H9 (cell line): ENCODE measurements around the gene DPP8. TPM values are rescaled to one million over a fixed set of nuclear protein-coding genes. Genes with fewer than 3 reads are reported as not detected.

ENCODE experiments used
- DNase-seq: peaks from one replicate; pipeline ENCODE4 v3.0.0-alpha.2; 2017
- H2AFZ ChIP-seq: one replicate; pipeline ENCODE4 v1.6.1; 2013; ENCODE audit warnings: mild to moderate bottlenecking, low read length, control low read depth, moderate library complexity
- H2AK5ac ChIP-seq: 2 replicates; pipeline ENCODE4 v1.6.1; 2013; ENCODE audit warnings: low read length, control low read depth, mixed read lengths; ENCODE audit not compliant: insufficient read length
- H2BK120ac ChIP-seq: one replicate; pipeline ENCODE4 v1.6.1; 2013; ENCODE audit warnings: low read depth, mild to moderate bottlenecking, low read length, control low read depth, inconsistent platforms; ENCODE audit not compliant: poor library complexity, severe bottlenecking
- H2BK12ac ChIP-seq: 2 replicates; pipeline ENCODE4 v1.6.1; 2013; ENCODE audit warnings: low read length, control low read depth, mixed read lengths, low read depth; ENCODE audit not compliant: insufficient read length
- H2BK15ac ChIP-seq: 2 replicates; pipeline ENCODE4 v1.6.1; 2013; ENCODE audit warnings: low read depth, low read length, control low read depth
- H2BK20ac ChIP-seq: one replicate; pipeline ENCODE4 v1.6.1; 2013; ENCODE audit warnings: low read depth, mild to moderate bottlenecking, low read length, control low read depth, inconsistent platforms; ENCODE audit not compliant: poor library complexity, severe bottlenecking
- H2BK5ac ChIP-seq: 2 replicates; pipeline ENCODE4 v1.6.1; 2013; ENCODE audit warnings: low read length, control low read depth, mixed read lengths; ENCODE audit not compliant: insufficient read length
- H3K14ac ChIP-seq: 2 replicates; pipeline ENCODE4 v1.6.1; 2013; ENCODE audit warnings: low read length, control low read depth; ENCODE audit not compliant: insufficient read depth
- H3K18ac ChIP-seq: 2 replicates; pipeline ENCODE4 v1.6.1; 2013; ENCODE audit warnings: low read depth, mild to moderate bottlenecking, mixed read lengths, low read length, control low read depth; ENCODE audit not compliant: insufficient read length
- H3K23ac ChIP-seq: 2 replicates; pipeline ENCODE4 v1.6.1; 2013; ENCODE audit warnings: low read length, control low read depth, mixed read lengths, low read depth; ENCODE audit not compliant: insufficient read length
- H3K23me2 ChIP-seq: 2 replicates; pipeline ENCODE4 v1.6.1; 2013; ENCODE audit warnings: low read depth, mild to moderate bottlenecking, mixed read lengths, low read length, control low read depth; ENCODE audit not compliant: insufficient read length, poor library complexity, severe bottlenecking
- H3K27ac ChIP-seq: 2 replicates; pipeline ENCODE4 v1.5.1; 2013; ENCODE audit warnings: low read length, control low read depth, mixed read lengths, low read depth; ENCODE audit not compliant: insufficient read length
- H3K27me3 ChIP-seq: 2 replicates; pipeline ENCODE4 v1.6.1; 2013; ENCODE audit warnings: low read length, control low read depth, inconsistent platforms; ENCODE audit not compliant: insufficient read depth
- H3K4ac ChIP-seq: 2 replicates; pipeline ENCODE4 v1.6.1; 2013; ENCODE audit warnings: low read depth, mild to moderate bottlenecking, control low read depth, inconsistent platforms, low read length, moderate library complexity
- H3K4me1 ChIP-seq: 2 replicates; pipeline ENCODE4 v1.6.1; 2013; ENCODE audit warnings: low read length, control low read depth, inconsistent platforms; ENCODE audit not compliant: insufficient read depth
- H3K4me2 ChIP-seq: 2 replicates; pipeline ENCODE4 v1.6.1; 2013; ENCODE audit warnings: low read length, control low read depth, mixed read lengths; ENCODE audit not compliant: insufficient read length, insufficient read depth
- H3K56ac ChIP-seq: 2 replicates; pipeline ENCODE4 v1.6.1; 2013; ENCODE audit warnings: low read depth, mild to moderate bottlenecking, mixed read lengths, low read length, control low read depth; ENCODE audit not compliant: insufficient read length
- H3K79me1 ChIP-seq: 2 replicates; pipeline ENCODE4 v1.6.1; 2013; ENCODE audit warnings: low read depth, mild to moderate bottlenecking, moderate library complexity, low read length, control low read depth, inconsistent platforms; ENCODE audit not compliant: insufficient read depth, poor library complexity, severe bottlenecking
- H3K79me2 ChIP-seq: 2 replicates; pipeline ENCODE4 v1.6.1; 2013; ENCODE audit warnings: low read length, control low read depth, inconsistent platforms; ENCODE audit not compliant: insufficient read depth
- H3K9ac ChIP-seq: 2 replicates; pipeline ENCODE4 v1.6.1; 2013; ENCODE audit warnings: low read length, control low read depth, mixed read lengths; ENCODE audit not compliant: insufficient read length; ENCODE audit errors: extremely low read depth
- H3K9me3 ChIP-seq: one replicate; pipeline ENCODE4 v1.6.1; 2013; ENCODE audit warnings: low read depth, low read length, inconsistent platforms; ENCODE audit not compliant: control insufficient read depth
- H3T11ph ChIP-seq: one replicate; pipeline ENCODE4 v1.6.1; 2013; ENCODE audit warnings: mild to moderate bottlenecking, low read length, control low read depth, inconsistent platforms
- H4K20me1 ChIP-seq: one replicate; pipeline ENCODE4 v1.6.1; 2013; ENCODE audit not compliant: control insufficient read depth, insufficient read length, insufficient read depth
- H4K5ac ChIP-seq: 2 replicates; pipeline ENCODE4 v1.6.1; 2013; ENCODE audit warnings: low read depth, mild to moderate bottlenecking, mixed read lengths, low read length, control low read depth; ENCODE audit not compliant: insufficient read length
- H4K8ac ChIP-seq: replicated peaks from 2 replicates; pipeline ENCODE4 v1.6.1; 2013; ENCODE audit warnings: low read length, control low read depth, mixed read lengths, low read depth; ENCODE audit not compliant: insufficient read length
- H4K91ac ChIP-seq: 2 replicates; pipeline ENCODE4 v1.6.1; 2013; ENCODE audit warnings: low read depth, mild to moderate bottlenecking, moderate library complexity, mixed read lengths, low read length, control low read depth; ENCODE audit not compliant: insufficient read length
- H3K27ac Mint-ChIP-seq, 3 experiments: 2 replicates in 2 of 3; 3 replicates in 1 of 3; pipeline ENCODE4 v1.8.0; 2020 to 2021; ENCODE audit warnings: mixed read lengths in 3 of 3, mild to moderate bottlenecking in 1 of 3, moderate library complexity in 1 of 3
- H3K27me3 Mint-ChIP-seq: 2 replicates; pipeline ENCODE4 v1.8.0; 2021; ENCODE audit warnings: low read depth, mild to moderate bottlenecking, moderate library complexity, mixed read lengths
- H3K36me3 Mint-ChIP-seq, 3 experiments: 2 replicates in 2 of 3; 3 replicates in 1 of 3; pipeline ENCODE4 v1.8.0; 2020 to 2021; ENCODE audit warnings: low read depth in 3 of 3, mixed read lengths in 3 of 3; ENCODE audit not compliant: insufficient read depth in 1 of 3
- H3K4me1 Mint-ChIP-seq, 2 experiments: 2 replicates each; pipeline ENCODE4 v1.8.0; 2020; ENCODE audit warnings: mixed read lengths in 2 of 2
- H3K4me3 Mint-ChIP-seq, 2 experiments: 2 replicates in 1 of 2; 3 replicates in 1 of 2; pipeline ENCODE4 v1.8.0; 2020 to 2021; ENCODE audit warnings: mild to moderate bottlenecking in 2 of 2, mixed read lengths in 2 of 2, moderate library complexity in 1 of 2
- H3K9me3 Mint-ChIP-seq, 2 experiments: 2 replicates in 1 of 2; 3 replicates in 1 of 2; pipeline ENCODE4 v1.8.0; 2020; ENCODE audit warnings: mild to moderate bottlenecking in 2 of 2, mixed read lengths in 2 of 2, moderate library complexity in 1 of 2
- CTCF ChIP-seq: fragments of 200-600 bp; sonication (generic); conservative IDR thresholded peaks from 3 replicates; pipeline ENCODE4 v1.8.0; 2021; ENCODE audit warnings: antibody characterized with exemption, mild to moderate bottlenecking
- WGBS: extraction: QIAGEN DNeasy Blood & Tissue Kit; methylation state at CpG from one replicate; pipeline ENCODE4 v1.1.7; 2013; ENCODE audit warnings: missing lambda C conversion rate, low lambda C conversion rate, mixed read lengths; ENCODE audit not compliant: insufficient read length; ENCODE audit errors: extremely low coverage; 5-methylcytosine and 5-hydroxymethylcytosine counted together
- total RNA-seq: library from RNA; stranded (reverse); gene quantifications from 2 replicates; pipeline ENCODE4 v1.2.1, GENCODE V29; 2021

DPP8 gene
- total RNA-seq, 1 experiment from 2014 or later, result 26.6 TPM

GRCh38 chr15:65528461-65529060 lies 11.1 kb upstream of the DPP8 start:
- no peak overlapping the region for H2BK5ac ChIP-seq
- H2BK120ac ChIP-seq, result no peak overlapping the region
- Mint-ChIP-seq H3K4me1 (peaks cover 29 to 36% of the 10 kb centered on the region in 2 experiments), H3K36me3 (peaks cover 0 to 5% (median 3%) of the 10 kb centered on the region in 3 experiments; a peak in 2 of 7 replicates), H3K27me3 (peaks cover 2% of the 10 kb centered on the region), H3K27ac (0 out of 7 replicates have a peak overlapping the region, but pooled peaks of 1 of the 3 experiments have one; percentile 22), H3K9me3 (no peaks in the 10 kb centered on the region), H3K4me3 (no peak overlapping the region; a peak in 1 of 5 replicates)
- H3K23ac ChIP-seq, result no peak overlapping the region
- H3K14ac ChIP-seq, result no peak overlapping the region
- no peaks in the 10 kb centered on the region for H3K79me1 ChIP-seq
- no peak overlapping the region for H3K27ac ChIP-seq
- no peaks in the 10 kb centered on the region for H3K9me3 ChIP-seq
- no peak overlapping the region for H3K56ac ChIP-seq
- WGBS, result no CpG with 5 or more reads among the region's 20 CpGs
- no peak overlapping the region for H3K4ac ChIP-seq
- H4K8ac ChIP-seq, result no peak overlapping the region
- H3T11ph ChIP-seq, result no peak overlapping the region
- H2BK20ac ChIP-seq, result no peak overlapping the region
- H3K9ac ChIP-seq, result no peak overlapping the region
- H2BK12ac ChIP-seq, result no peak overlapping the region
- H3K18ac ChIP-seq, result no peak overlapping the region
- H3K23me2 ChIP-seq, result peaks cover 3% of the 10 kb centered on the region
- no peak overlapping the region for H2BK15ac ChIP-seq
- H3K27me3 ChIP-seq, result no peaks in the 10 kb centered on the region
- H3K4me2 ChIP-seq, result no peak overlapping the region
- no peak for TF ChIP-seq CTCF
- H4K20me1 ChIP-seq, result no peaks in the 10 kb centered on the region
- no peak for DNase-seq
- no peaks in the 10 kb centered on the region; the same call in 1 of the 2 replicates for H3K4me1 ChIP-seq
- H4K91ac ChIP-seq, result no peak overlapping the region
- H3K79me2 ChIP-seq, result peaks cover 18% of the 10 kb centered on the region
- H4K5ac ChIP-seq, result no peak overlapping the region
- peak overlapping the region; percentile 22 for H2AFZ ChIP-seq
- H2AK5ac ChIP-seq, result no peak overlapping the region
